VCaP (cell line): ENCODE measurements around the gene SLC2A6.

ENCODE experiments used
- H3K27ac ChIP-seq: fragments of 450-650 bp; 2 replicates; pipeline ENCODE4 v1.5.1; 2017
- TF ChIP-seq, protein P1 (sequence below): fragments of 450-650 bp; conservative IDR thresholded peaks from 2 replicates; pipeline ENCODE4 v1.5.1; 2017; ENCODE audit warnings: mild to moderate bottlenecking, moderate library complexity

SLC2A6 gene

GRCh38 chr9:133471551-133472276 is 7.2 kb downstream of the SLC2A6 start:
- TF ChIP-seq, protein P1, sequence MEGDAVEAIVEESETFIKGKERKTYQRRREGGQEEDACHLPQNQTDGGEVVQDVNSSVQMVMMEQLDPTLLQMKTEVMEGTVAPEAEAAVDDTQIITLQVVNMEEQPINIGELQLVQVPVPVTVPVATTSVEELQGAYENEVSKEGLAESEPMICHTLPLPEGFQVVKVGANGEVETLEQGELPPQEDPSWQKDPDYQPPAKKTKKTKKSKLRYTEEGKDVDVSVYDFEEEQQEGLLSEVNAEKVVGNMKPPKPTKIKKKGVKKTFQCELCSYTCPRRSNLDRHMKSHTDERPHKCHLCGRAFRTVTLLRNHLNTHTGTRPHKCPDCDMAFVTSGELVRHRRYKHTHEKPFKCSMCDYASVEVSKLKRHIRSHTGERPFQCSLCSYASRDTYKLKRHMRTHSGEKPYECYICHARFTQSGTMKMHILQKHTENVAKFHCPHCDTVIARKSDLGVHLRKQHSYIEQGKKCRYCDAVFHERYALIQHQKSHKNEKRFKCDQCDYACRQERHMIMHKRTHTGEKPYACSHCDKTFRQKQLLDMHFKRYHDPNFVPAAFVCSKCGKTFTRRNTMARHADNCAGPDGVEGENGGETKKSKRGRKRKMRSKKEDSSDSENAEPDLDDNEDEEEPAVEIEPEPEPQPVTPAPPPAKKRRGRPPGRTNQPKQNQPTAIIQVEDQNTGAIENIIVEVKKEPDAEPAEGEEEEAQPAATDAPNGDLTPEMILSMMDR, result no peak

DNA sequence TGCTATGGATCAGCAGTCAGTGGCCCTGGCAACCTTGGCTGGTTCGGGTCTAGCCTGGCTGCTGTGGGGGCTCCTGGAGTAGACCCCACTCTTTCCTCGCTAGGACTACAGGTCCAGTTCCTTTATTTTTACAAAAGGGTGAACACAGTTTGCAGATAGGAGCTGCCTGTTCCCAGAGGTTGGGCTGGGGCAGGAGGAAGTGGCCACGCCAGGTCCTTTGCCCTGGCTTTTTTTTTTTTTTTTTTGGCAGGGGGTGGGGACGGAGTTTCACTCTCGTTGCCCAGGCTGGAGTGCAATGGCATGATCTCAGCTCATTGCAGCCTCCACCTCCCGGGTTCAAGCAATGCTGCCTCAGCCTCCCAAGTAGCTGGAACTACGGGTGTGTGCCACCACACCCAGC is 7.9 kb downstream of the SLC2A6 start:
- TF ChIP-seq, protein P1, result no peak
- no peak overlapping the region for H3K27ac ChIP-seq

More at GRCh38 chr9:133471551-133472276, 7.2 kb downstream of the SLC2A6 start:
- no peak overlapping the region for H3K27ac ChIP-seq

- TF ChIP-seq, protein P1, result no peak
- H3K27ac ChIP-seq, result no peak overlapping the region
Measured at GRCh38 chr9:133470427-133470924, 8.4 kb downstream of the SLC2A6 start.

DNA sequence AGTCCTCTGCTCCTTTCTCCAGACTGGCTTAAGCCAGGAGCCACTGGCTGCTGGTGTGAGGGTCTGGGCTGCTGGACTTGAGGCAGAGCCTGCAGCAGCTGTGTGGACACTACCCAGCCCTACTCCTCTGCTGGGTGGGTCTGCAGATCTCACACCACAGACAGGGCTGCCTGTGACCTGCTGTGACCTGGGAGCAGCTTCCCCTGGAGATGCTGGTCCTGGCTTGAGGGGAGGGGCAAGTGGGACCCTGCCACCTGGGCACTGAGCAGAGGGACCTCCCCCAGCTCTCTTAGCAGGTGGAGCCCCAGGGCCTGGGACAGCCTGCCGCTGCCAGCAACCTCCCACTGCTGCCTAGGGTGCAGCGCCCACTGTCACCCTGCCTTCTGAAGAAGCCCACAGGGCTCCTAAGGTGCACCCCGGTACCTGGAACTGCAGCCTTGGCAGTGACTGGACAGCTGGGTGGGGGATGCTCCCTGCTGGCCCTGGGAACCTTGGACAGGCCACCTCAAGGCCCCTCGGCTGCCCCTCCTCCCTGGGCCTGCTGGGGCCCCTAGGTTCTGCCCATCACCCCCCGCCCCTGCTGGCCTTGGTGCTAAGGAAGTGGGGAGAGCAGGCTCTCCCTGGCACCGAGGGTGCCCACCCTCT is 10.0 kb downstream of the SLC2A6 start:
- TF ChIP-seq, protein P1, result no peak
- H3K27ac ChIP-seq, result no peak overlapping the region

DNA sequence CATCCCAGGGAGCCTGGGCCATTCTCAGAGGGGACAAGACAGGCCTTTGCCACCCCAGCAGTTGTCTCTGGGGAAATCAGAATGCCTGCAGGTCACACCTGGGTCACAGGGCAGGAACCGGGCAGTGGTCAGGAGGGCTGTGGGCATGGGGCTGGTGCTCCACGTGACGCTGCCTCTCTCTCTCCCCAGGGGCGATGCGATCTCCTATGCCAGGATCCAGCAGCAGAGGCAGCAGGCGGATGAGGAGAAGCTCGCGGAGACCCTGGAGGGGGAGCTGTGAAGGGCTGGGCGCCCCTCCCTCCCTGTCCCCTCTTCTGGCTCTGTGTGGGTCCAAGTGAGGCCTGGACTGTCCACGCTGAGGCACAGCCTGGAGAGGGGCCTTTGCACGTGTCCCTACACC is 10.5 kb downstream of the SLC2A6 start:
- TF ChIP-seq, protein P1, result no peak
- no peak overlapping the region for H3K27ac ChIP-seq

- H3K27ac ChIP-seq, result no peak overlapping the region
- TF ChIP-seq, protein P1, result peak; percentile 18; the same call in 1 of the 2 replicates
Measured at GRCh38 chr9:133467101-133467500, 11.8 kb downstream of the SLC2A6 start.

DNA sequence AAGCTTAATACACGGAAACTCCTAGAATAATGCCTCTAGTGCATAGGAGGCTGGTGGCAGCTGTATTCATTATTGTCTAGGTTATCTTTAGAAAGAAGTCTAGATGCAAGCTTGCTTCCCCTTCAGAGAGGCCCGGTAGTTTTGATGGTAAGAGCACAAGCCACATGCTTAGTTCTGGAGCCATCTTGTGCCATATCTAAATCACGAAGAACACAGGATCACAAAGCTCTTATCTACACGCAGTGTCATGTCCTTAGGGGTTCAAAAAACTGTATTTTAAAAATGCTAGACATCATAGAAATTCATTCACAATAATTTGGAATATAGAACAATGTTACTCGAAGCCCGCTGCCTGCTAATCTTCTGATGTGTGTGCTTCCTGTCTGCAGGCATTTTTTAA is 12.9 kb downstream of the SLC2A6 start:
- H3K27ac ChIP-seq, result no peak overlapping the region
- TF ChIP-seq, protein P1, result no peak
